ENCODE results near the gene MORN3. TPM values are rescaled to one million over a fixed set of nuclear protein-coding genes. Genes with fewer than 3 reads are reported as not detected.
A peak's percentile ranks its signal among the peaks of the same experiment; 100 is the strongest.
"Not testable (repeated sequence)": the region's sequence is repeated elsewhere in the genome, so short reads cannot be mapped to it uniquely, and the experiment has no call there.

Gene MORN3
- total and polyA plus RNA-seq, 3 donors from 2014 or later, result 8.3 to 85.9 (median 46.1) TPM

GRCh38 chr12:121638298-121639202 is 30.9 kb downstream of the MORN3 start:
- Histone ChIP-seq H3K27ac (no peak overlapping the region), H3K4me3 (no peak overlapping the region), H3K27me3 (no peaks in the 10 kb centered on the region), H3K9me3 (no peaks in the 10 kb centered on the region), H3K36me3 (ENCODE audit: low read depth, missing control alignments) (no peaks in the 10 kb centered on the region), H3K4me1 (peaks cover 11% of the 10 kb centered on the region)
- no peak for DNase-seq
- no peak for TF ChIP-seq CTCF (IDR thresholded peaks at IDR 0.05)
- TF ChIP-seq POLR2A (IDR thresholded peaks at IDR 0.05), result no peak
- WGBS, 2 donors, result 94 to 100% methylated on average over 6 to 14 of the region's 14 CpGs
- intact Hi-C loops (cut with DNase I; ENCODE audit: low total_unique reads), result no loop called here

- Histone ChIP-seq H3K27me3 (no peaks in the 10 kb centered on the region), H3K9me3 (no peaks in the 10 kb centered on the region), H3K4me3 (no peak overlapping the region), H3K36me3 (ENCODE audit: low read depth, missing control alignments) (no peaks in the 10 kb centered on the region), H3K27ac (no peak overlapping the region), H3K4me1 (peaks cover 22% of the 10 kb centered on the region)
- TF ChIP-seq CTCF (IDR thresholded peaks at IDR 0.05) (no peak), POLR2A (IDR thresholded peaks at IDR 0.05) (no peak)
- intact Hi-C loops (cut with DNase I; ENCODE audit: low total_unique reads), result no loop called here
- WGBS, 2 donors, result 69 to 88% methylated on average over 3 to 10 of the region's 10 CpGs
- no peak for DNase-seq
These were observed 32.1 kb downstream of the MORN3 start for GRCh38 chr12:121637231-121637914.

- Histone ChIP-seq H3K4me3 (no peak overlapping the region), H3K4me1 (peaks cover 46% of the 10 kb centered on the region), H3K36me3 (ENCODE audit: low read depth, missing control alignments) (no peaks in the 10 kb centered on the region), H3K27ac (peak overlapping the region; percentile 24 to 53), H3K9me3 (no peaks in the 10 kb centered on the region), H3K27me3 (no peaks in the 10 kb centered on the region)
- DNase-seq, result no peak
- intact Hi-C loops (cut with DNase I; ENCODE audit: low total_unique reads), result no loop called here
- 87 to 92% methylated on average over 8 to 13 of the region's 13 CpGs for WGBS, 2 donors
- TF ChIP-seq POLR2A (IDR thresholded peaks at IDR 0.05) (no peak), CTCF (IDR thresholded peaks at IDR 0.05) (no peak)
These were observed 34.6 kb downstream of the MORN3 start for GRCh38 chr12:121634836-121635235.

GRCh38 chr12:121633833-121634196 is 35.6 kb downstream of the MORN3 start:
- H3K9me3 ChIP-seq; H3K27me3 ChIP-seq; H3K27ac ChIP-seq; H3K36me3 ChIP-seq (ENCODE audit: low read depth, missing control alignments); DNase-seq; intact Hi-C loops (cut with DNase I; ENCODE audit: low total_unique reads); H3K4me3 ChIP-seq: not testable (repeated sequence)
- peaks cover 54% of the 10 kb centered on the region for H3K4me1 ChIP-seq
- WGBS, 2 donors, result 67 to 84% methylated on average over 3 to 6 of the region's 11 CpGs

Data from testis (tissue), 3 donors.